Measurements from ENCODE around the gene GABRD.
"Not testable (repeated sequence)": the region's sequence is repeated elsewhere in the genome, so short reads cannot be mapped to it uniquely, and the experiment has no call there.

GABRD gene, protein sequence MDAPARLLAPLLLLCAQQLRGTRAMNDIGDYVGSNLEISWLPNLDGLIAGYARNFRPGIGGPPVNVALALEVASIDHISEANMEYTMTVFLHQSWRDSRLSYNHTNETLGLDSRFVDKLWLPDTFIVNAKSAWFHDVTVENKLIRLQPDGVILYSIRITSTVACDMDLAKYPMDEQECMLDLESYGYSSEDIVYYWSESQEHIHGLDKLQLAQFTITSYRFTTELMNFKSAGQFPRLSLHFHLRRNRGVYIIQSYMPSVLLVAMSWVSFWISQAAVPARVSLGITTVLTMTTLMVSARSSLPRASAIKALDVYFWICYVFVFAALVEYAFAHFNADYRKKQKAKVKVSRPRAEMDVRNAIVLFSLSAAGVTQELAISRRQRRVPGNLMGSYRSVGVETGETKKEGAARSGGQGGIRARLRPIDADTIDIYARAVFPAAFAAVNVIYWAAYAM

GRCh38 chr1:2019172-2019543 is at the start of gene GABRD:
TSS of gene GABRD (plus strand) at chr1:2019345. CDS start at chr1:2019424, 79 bp downstream.
- DNase-seq, result no peak

DNA sequence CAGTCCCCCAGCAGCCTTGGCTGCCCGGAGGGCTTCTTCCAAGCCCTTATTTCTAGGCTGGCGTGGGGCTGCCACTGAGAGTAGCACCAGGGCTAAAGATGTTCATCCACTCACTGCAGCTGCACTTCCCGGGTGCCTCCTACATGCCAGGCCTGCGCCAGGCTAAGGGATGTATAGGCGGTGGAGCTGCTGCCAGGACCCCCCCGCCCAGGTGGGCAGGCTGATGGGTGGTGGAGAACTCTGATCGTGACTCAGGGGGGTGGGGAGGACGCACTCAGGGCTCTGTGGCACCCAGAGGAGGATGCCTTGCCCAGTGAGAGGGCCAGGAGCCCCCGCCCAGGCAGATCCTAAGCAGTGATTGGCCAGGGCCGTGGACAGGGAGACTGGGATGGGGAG is 49.6 kb upstream of the GABRD start:
- DNase-seq, result no peak

DNA sequence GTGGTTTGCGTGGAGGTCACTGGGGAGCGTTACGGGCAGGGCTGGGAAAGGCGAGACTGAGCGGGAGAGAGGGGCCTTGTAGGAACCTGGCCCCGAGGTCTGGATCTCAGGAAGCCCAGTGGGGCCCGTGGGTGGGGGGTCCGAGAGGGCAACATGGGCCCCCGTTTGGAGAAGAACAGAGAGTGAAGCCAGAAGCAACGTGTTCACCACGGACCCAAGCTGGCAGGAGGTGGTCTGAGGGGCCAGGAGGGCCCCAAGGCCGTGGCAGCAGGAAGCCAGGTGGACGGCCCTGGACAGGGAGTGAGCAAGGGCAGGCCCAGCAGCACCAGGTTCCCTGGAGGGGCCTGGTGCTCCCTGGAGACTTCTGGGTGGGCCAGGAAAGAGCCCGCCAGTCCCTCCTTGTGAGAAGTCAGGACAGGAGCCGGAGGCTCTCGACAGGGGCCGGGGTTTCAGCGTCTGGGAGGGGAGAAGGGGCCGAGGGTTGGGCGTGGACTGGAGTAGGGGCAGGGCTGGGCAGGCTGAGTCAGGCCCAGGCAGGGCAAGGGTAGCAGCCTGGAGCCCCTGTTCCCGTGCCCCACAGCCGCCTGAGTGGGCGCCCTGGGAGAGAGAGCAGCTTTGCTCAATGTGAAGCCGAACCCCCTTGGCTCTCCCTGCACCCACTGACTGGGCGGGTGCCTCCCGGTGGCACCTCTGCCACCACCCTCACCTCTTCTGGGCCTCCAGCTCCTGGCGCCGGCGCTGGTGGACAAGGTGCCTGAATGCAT is 49.0 kb upstream of the GABRD start:
- no peak for DNase-seq

DNA sequence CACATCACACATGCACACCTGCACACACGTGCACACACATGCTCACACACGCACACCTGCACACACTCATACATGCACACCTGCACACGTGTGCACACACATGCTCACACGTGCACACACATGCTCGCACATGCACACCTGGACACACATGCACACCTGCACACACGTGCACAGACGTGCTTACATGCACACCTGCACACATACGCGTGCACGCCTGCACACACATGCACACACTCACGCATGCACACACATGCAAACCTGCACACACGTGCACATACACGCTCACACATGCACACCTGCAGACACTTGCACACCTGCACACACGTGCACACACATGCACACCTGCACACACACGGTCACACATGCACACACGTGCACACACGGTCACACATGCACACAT is 48.1 kb upstream of the GABRD start:
- DNase-seq, result no peak

GRCh38 chr1:1971688-1972087 is 47.5 kb upstream of the GABRD start:
- DNase-seq, result no peak

DNA sequence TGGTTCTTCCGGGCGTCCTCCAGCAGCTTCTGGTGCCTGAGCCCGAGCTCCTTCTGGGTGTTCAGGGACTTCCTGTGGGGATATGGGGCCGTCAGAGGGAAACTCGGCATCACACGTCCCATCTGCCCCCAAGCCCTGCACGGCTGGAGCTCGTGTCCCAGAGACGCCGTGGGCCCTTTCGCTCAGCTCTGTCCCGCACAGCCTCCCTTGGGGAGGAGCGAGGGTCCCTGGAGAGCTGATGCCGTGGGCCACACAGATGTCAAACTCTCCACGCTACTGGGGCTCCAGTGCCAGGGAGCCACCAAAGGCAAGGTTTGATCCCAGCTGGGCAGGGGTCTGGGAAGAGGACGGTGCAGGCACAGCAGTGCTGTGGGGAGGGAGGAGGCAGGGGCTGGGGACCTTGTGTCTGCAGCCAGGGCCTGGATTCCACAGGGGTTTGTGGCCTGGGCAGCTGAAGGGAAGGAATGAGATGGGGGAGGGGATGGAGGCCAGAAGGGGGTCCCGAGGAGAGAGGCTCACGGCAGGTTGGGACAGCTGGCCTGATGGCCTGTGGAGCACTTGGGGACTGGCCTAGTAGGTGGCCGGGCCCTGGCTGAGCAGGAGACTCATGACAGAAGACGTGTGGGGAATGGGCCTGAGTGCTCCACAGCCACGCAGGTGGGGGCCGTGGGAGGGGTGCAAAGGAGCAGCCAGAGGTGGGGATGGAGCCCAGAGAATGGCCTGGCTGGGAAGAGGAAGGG is 46.0 kb upstream of the GABRD start:
- DNase-seq, result no peak

DNA sequence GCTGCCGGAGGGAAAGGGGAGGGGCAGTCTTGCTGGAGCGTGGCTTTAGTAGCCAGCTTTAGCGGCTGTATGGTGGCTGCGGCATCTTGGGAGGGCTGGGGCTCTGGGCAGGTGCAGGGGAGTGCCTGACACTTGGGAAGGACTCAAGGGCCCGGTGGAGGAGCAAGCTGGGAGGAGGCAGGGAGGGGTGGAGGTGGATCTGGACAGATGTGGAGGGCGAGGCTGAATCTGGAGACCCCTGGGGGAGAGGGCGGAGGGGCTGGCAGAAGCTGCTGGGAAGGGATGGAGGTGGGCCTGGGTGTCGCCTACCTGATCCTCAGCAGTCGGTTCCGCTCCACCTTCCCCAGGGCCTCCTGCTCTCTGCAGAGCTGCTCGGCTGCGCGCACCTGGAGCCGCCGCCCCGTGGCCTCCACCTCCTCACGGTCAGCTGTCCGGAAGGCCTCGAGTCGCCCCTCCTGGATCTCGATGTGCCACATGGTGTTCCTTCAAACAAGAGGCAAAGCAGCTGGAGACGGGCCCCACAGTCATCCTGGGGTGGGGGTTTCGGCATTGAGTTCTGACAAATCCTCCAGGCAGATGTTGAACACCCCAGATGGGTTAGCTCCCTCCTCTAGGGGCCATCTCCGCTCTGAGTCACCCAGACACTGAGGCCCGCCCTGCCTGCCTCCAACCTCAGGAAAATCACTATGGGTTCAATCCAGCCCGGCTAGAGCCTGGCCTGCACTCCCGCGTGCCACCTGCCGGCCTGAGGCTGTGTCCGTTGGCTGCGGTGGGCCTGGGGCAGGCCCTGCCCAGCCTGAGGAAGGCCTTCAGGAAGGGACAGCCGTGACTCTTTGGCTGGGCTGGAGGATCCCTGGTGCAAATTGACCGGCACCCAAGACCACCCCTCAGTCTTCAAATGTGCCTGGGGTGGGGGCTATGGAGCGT is 45.2 kb upstream of the GABRD start:
- DNase-seq, result no peak

DNA sequence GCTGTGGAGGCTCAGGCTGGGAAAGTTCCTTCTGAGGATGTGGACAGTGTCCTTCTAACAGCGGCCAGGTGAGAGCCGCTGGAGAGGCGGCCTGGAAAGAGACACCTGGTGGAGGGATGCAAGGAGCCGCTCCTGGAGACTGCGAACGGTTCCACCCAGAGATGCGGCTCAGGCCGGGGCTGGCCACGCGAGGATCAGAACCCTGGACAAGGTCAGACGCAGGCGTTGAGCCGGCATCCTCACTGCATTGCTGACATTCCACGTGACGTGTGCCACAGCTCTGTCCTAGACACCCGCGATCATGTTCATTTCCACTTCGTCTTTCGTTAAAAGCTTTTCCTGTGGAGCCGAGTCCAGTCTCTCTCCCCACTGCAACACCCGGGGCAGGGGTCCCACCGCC is 44.3 kb upstream of the GABRD start:
- DNase-seq, result no peak

- no peak for DNase-seq
Observed at GRCh38 chr1:1975535-1975934, 43.6 kb upstream of the GABRD start.

DNA sequence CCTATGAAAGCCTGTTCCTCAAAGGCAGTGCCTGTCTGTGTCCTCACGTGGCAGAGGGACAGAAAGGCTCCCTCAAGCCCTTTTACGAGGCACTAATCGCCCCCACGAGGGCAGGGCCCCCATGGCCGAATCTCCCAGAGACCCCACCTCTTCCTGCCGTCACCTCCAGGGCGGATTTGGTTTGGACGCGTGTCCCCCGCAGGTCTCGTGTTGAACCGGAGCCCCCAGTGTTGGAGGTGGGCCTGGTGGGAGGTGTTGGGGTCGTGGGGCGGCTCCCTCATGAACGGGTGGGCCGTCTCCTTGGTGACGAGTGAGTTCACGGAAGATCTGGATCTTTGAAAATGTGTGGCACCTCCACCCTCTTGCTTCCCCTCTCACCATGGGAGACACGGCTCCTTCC is 43.1 kb upstream of the GABRD start:
- no peak for DNase-seq

- DNase-seq, result no peak
Observed at GRCh38 chr1:1978108-1978507, 41.0 kb upstream of the GABRD start.

GRCh38 chr1:1978690-1979481 is 40.3 kb upstream of the GABRD start:
- DNase-seq, result not testable (repeated sequence)

DNA sequence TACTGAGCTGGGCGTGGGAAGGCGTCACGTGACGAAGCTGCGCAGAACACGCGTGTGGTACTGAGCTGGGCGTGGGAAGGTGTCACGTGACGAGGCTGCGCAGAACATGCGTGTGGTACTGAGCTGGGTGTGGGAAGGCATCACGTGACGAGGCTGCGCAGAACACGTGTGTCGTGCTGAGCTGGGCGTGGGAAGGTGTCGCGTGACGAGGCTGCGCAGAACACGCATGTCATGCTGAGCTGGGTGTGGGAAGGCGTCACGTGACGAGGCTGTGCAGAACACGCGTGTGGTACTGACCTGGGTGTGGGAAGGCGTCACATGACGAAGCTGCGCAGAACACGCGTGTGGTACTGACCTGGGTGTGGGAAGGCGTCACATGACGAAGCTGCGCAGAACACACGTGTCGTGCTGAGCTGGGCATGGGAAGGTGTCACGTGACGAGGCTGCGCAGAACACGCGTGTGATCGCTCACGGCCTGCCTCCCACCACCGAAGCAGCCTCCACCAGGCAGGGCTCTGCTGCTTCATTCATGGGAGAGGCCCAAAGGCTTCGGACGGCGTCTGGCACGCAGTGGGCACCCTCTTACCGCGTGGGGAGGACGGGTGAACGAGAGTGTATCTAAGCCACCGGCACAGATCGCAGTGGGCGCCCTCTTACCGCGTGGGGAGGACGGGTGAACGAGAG is 39.5 kb upstream of the GABRD start:
- DNase-seq, result no peak

DNA sequence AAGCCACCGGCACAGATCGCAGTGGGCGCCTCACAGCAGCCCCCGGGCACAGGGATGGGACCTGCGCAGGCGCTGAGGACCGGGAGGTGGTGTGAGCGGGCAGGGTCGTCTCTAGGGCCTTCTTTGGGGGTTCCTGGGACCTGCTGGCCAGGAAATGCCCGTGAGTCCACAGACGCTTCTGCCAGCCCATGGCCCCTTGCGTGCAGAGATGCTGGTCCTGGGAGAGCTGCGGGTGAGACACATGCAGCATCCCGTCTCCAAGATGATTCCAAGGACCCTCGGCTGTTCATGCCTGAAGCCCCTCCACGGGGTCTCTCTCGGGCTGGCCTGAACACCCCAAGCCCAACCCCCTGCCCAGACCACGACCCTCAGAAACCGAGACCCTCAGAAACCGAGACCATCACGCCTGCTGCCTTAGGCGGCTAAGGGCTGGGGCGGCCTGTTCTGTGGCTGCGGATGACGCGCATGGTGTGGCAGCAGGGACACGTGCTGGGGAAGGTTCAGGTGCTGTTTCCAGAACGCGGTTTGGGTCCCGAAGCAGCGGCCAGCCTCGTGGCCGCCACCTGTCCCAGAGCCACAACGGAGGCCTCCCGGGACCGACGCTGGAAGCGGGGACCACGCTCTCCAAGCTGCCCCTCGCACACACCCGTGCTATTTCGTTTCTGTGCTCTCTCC is 38.5 kb upstream of the GABRD start:
- DNase-seq, result no peak

DNA sequence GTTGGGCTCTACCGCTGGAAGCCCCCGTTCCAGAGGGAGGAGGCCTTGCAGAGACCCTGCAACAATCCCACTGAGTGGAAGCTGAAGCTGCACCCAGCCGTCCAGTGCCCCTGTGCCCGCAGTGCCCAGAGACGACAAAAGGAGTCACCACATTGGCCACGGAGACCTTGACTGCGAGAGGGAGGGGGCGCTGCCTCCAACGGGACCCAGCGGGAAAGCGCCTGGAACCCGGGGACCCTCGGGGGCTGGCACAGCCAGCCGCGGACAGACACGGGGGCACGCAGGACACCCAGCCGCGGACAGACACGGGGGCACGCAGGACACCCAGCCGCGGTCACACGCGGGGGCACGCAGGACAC is 38.0 kb upstream of the GABRD start:
- DNase-seq, result no peak

GRCh38 chr1:1981631-1982327 is 37.4 kb upstream of the GABRD start:
- not testable (repeated sequence) for DNase-seq

DNA sequence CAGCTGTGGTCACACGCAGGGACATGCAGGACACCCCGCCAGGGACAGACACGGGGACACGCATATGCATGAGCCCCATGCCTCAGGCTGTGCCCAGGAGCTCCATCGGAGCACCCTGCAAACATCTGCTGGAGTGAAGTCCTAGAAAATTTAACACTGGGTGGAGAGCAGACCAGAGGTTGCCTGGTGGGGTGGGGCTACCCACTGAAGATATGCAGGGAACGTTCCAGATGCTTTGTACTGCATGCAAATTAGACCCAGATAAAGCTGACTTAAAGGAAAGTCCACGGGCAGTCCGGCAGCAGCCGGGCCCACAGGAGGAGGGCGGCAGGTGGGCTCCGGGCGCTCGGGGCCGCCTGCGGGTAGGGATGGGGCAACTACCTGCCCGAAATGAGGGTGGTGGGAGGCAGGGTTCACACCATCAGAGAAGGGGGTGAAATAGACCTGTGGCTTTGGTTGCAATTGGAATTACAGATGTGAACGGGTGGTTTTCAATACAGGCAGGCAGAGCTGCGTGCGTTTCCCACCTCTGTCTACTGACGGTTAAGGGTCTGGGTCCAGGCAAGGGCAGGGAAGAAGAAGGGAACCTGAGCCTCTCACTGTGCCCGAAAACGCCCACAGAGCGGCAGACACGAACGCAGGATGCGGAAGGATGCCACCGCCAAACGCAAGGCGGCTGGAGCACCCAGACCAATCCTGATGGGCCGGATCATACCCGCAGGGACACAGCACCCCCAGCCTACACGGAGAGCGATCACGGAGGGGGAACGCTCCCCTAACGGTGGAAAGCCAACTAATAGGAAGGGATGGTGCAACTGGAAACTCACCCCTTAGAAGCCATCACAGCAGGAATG is 36.5 kb upstream of the GABRD start:
- DNase-seq, result no peak

- no peak for DNase-seq
Observed at GRCh38 chr1:1984560-1985070, 34.5 kb upstream of the GABRD start.
